Hippocampal formation (tissue), 2 donors: ENCODE results near the gene CDSN.
A peak's percentile ranks its signal among the peaks of the same experiment; 100 is the strongest.

Source experiments
- DNase-seq, 2 donors: peaks; one replicate each; lab custom pipeline; 2025; lab: John Stamatoyannopoulos, UW

CDSN gene

DNA sequence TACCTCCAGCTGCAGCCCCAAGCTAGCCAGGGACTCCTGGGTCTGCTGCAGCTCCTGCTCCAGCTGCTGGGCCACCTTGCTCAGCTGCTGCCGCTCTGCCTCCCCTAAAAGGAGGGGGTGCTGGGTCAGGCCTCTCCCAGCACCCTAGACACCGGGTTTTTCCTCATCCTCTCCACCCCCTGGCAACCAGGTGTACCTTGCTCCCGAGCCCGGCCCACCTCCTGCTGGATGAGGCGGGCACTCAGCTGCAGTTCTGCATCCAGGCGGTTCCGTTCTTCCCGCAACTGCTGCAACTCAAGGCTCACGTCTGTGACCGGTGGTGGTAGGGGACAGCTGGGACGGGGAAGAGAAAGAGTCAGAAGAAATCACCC, 24.7 kb upstream of the CDSN start:
- no peak for DNase-seq

DNA sequence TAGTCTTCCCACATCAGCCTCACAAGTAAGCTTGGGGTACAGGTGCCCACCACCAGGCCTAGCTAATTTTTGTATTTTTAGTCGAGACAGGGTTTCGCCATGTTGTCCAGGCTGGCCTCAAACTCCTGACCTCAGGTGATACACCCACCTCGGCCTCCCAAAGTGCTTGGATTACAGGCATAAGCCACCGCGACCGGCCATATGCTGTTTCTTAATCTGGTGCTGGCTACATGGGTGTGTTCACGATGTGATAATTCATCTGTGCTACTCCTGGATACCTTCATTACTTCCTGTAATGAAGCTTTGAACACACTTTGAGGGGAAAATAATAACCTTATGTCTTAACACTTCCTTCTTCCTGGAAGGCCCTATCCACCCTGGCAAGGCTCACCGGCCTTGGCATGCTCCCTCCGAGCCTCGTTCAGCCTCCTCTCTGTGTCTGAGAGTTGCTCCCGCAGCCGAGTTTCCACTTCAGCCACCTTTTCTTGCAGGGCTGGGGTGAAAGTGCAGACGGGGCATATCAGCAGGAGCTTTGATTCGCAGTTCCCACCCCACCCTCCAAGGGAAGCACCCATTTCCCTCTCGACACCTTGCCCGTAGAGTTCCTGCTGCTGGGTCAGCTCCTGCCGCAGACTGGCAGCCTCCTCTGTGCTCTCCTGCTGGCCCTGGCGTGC, 24.2 kb upstream of the CDSN start:
- DNase-seq = no peak

DNA sequence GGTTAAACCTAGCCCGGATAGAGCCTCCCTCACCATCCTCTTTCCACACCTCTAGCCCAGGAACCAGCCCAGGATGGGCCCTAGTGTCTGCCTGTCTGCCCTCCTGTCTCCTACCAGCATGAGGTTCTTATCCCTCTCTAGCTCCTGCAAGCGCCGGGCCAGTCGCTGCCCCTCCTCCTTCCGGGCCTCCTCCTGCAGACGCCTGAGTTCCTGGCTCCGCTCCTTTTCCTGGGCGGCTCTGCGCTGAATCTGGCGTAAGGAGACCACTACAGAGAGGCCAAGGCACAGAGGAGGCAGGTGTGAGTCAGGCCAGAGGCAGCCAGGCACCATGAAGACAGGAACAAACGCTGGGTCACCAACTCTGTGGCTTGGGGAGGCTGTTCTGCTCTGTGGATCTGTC, 22.9 kb upstream of the CDSN start:
- DNase-seq = no peak

DNA sequence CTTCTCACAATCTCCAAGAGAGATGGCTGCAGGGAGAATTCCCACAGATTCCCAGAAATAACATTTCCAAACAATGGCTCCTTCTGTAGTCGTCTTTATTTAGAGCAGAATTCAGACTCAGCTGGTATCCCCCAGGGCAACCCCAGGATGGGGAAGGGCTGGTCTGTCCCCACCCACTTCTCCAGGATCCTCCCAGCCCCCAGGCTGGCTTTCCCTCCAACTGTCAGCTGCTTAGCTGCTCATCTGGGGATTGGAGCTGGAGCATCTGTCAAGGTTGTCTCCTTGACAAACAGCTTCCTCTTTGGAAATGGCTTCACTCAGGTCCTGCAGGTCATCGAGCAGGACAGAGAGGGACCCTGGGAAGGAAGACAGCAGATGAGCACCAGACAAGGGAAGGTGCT, 22.1 kb upstream of the CDSN start:
- DNase-seq = no peak

DNA sequence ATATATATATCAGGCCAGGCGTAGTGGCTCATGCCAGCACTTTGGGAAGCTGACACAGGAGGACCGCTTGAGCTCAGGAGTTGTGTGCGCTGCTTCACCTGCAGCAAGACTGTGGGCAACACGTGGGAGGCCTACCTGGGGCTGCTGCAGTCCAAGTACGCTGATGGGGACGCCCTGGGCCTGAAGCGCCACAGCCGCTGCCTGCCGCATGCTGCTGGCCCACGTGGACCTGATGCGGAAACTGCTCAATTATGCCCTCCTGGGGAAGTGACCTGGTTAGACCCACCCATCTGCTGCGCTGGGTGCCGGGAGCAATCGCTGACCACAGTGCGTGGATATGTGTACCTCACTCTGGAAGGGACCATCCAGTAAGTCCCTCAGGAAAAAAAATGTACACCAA, 20.4 kb upstream of the CDSN start:
- no peak for DNase-seq

DNA sequence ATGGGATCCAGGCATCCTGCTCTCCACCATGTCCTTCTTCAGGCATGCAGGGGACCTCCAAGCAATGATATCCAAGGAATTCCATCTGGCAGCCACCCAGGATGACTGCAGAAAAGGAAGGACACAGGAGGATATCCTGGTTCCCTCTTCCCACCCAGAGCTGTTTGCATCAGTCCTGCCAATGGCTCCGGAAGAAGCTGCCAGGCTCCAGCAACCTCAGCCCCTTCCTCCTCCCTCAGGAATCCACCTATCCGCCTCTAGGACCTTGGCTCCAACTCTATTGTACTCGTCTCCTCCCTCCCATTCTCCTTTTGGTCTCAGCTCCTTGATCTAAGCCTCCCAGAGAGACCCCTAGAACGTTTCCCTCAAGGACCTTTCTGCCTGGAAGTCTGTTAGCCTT, 19.4 kb upstream of the CDSN start:
- no peak for DNase-seq

DNA sequence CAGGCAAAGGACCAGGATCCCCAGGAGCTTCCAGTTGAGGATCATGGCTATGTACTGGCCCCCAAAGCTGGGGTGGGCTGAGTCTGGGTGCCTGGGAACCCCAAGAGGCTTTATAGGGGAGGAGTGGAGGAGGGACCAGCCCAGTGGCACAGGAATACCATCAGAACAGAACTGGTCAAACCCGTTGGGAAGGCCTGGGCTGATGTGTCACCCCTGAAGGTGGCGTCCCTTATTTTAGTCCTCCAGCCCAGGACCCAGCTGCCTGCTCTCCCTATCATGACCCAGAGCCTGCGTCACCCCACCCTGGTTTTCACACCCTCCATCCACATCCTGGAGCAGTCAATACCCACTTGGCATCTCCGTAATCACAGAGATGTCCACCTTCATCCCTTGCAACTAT, 18.7 kb upstream of the CDSN start, which contains the start of gene PSORS1C2:
PSORS1C2 (minus strand) TSS at position 85 of the 400 bp plus-strand sequence; CDS start at position 45, 40 bp downstream.
- no peak for DNase-seq

DNA sequence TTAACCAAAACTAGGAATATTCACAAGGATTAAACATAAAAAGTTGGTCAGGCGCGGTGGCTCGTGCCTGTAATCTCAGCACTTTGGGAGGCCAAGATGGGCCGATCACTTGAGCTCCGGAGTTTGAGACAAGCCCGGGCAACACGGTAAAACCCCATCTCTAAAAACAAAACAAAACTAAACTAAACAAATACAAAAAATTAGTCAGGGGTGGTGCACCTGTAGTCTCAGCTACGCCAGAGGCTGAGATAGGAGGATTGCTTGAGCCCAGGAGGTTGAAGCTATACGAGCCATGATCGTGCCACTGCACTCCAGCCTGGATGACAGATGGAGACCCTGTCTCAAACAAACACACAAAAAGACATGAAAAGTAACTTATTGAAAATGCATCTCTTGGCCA, 15.5 kb upstream of the CDSN start:
- no peak for DNase-seq

DNA sequence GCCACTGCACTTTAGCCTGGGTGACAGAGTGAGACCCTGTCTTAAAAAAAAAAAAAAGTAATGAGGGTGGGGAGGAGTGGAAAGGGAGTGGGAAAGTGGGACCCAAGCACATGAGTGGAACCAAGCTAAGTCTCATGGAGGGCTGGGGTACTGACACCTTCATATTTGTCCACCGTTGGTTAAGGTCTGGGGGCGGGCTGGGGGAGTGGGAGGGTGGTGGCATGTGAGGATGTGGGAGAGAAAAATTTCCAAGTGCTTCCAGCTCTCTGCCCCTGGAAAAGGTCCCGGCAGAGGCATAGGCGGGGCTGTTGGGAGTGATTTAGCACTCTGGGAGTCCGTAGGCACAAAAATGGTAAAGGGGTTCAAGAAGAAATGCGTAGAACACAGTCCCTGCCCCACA, 12.6 kb upstream of the CDSN start:
- no peak for DNase-seq

DNA sequence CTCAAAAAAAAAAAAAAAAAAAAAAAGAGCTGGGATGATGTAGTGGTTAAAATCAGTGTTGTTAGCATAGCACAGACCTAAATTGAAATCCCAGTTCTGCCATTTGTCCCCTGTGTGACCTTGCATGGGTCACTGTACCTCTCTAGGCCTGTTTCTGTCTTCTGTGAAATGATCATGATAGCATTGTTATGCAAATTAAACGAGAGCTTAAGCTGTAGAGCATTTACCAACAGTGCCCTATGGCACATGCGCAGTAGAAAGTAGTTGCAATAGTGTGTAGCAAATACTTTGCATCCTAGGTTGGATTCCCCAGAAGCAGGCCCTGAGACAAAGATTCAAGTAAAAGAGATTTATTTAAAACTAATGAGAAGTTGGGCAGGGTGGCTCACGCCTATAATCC, 11.3 kb upstream of the CDSN start:
- DNase-seq = no peak

DNA sequence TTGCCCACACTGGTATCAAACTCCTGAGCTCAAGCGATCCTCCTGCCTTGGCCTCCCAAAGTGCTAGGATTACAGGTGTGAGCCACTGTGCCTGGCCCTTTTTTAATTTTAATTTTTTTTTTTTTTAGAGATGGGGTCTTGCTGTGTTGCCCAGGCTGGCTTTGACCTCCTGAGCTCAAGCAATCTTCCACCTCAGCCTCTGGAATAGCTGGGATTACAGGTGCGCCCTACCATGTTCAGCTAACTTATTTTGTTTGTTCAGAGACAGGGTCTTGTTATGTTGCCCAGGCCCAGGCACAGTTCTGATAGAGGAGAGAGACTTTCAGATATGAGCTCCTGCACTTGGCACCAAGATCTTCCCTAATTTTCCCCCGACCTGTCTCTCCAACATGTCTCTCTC, 10.5 kb upstream of the CDSN start:
- no peak for DNase-seq

DNA sequence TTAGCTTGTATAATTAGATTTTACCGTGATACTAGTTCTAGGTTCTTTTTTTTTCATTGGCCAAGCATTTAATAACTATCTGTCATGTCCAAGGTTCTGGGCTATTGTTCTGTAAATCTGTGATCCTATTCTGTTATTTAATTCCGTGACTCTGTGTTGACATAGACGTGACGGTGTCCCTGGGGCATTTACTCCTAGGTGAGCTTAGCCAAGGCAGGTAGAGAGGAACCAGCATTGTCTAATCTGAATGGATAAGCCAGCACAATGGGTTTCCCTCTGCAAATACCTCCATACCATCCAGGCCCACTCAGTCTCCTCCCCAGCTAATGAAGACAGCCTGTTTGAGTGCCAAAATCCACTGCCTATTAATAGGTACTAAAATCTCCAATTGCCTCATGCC, 8.9 kb upstream of the CDSN start:
- DNase-seq = no peak

DNA sequence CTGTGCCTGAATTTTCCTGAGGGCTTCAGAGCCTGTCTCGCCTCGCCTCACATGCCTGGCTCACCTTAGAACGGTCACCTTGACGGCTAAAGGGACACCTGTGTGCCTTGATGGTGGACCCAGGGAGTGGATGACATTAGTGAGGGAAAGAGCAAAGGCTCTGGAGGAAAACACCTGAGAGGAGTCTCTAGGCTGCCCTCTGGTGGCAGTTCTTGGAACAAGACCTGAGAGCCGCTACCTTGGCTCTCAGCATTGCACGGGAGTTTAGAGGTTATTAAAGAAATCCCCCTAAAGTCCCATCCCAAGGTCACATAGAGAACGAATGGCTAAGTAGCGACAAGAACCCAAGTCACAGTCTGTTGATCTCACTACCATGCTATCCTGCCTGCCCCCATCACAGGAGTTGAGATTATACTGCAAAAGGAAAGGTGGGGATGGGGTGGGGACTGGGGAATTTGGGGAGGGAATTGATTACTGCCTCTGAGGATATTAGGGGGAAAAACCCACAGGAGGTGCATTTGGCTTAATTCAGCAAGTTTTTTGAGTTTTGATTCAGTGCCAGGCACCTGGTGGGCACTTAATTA, 7.9 kb upstream of the CDSN start:
- DNase-seq = peak in 1 of 2 donors; percentile 26

DNA sequence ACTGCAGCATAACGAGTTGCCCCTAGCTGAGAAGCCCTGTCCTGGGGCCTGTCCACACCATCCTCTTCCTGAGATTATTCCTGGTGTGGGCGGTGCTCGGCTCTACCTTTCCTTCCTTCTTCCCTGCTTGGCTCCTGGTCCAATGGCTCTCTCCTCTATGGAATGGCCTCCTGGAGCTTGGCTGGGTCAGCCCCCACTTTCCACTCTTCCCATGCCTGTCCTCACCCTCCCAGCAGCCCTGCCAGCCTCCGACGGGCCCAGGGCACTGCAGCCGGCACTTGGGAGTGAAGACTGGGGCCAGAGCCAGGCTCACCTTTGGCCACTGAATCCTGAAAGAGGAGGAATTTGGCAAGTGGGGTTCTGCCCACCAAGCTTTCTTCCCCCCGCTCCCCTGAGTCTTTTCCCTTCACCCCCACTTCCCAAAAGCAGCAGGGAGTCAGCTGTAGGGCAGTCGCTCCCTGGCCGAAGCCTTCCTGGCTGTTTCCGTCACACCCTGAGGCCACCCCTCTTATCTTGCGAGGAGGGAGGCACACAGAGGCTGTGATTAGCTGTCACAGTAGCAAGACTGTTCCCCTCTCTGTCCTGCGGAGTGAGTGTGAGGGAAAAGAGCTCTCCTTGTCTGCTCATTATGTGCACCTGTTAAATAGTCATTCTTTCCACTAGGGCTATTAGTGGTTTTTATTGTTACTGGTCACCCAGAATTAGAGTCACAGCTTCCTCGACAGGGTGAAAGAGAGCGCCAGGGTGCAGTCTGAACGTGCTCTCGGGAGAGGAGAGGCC, 6.3 kb upstream of the CDSN start:
- DNase-seq = no peak

DNA sequence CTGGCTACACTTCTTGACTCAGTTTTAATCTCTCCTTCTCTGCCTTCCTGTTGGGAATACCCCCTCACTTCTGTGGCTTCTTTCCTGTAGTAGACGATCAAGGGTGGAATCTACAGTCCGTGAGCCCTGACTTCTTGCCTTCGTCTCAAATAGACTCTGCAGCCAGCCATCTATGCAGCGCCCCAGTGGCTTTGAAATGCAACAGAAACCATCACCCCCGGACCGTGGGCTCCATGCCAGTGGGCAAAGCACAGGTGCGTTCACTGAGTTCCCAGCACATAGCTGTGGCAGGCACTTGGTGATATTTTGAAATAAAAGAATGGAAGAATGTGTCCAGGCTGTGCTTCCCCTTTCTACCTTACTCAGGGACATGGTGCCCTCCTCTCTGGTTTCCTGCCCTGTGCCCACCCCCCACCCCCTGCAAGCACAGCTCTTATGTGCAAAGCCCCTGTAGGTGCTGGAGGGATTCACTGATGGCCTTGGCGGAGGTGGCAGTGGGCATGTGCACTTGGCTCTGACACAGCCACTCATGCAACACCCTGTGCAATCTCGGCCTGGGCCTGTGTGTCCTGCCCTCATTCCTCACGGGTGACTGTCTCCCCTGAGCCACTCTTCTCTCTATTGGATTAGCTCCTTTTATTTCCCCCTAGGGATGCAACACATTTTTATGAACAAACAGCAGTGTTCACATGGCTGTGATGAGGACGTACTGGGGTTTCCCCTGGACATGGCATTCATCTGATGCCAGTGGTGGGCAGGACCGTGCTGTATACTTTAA, 5.5 kb upstream of the CDSN start:
- no peak for DNase-seq

DNA sequence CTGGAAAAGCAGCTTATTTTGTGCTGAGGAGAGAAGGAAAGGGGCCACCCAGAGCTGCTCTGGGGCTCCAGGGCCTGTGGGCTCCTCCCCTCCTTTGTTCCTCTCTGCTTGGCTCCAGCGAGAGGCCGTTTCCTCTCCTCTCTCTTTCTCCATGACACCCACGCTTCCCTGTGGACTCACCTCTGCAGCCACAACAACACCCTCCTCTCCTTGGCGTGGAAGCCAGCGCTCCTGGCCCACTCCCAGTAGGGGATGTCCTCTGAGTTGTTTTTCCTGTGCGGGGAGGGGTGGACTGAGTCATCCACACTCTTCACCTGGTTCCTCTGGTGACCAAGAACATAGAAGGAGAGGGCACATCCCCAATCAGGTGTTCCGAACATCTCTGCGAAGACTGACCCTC, 4.9 kb upstream of the CDSN start:
- DNase-seq = no peak

DNA sequence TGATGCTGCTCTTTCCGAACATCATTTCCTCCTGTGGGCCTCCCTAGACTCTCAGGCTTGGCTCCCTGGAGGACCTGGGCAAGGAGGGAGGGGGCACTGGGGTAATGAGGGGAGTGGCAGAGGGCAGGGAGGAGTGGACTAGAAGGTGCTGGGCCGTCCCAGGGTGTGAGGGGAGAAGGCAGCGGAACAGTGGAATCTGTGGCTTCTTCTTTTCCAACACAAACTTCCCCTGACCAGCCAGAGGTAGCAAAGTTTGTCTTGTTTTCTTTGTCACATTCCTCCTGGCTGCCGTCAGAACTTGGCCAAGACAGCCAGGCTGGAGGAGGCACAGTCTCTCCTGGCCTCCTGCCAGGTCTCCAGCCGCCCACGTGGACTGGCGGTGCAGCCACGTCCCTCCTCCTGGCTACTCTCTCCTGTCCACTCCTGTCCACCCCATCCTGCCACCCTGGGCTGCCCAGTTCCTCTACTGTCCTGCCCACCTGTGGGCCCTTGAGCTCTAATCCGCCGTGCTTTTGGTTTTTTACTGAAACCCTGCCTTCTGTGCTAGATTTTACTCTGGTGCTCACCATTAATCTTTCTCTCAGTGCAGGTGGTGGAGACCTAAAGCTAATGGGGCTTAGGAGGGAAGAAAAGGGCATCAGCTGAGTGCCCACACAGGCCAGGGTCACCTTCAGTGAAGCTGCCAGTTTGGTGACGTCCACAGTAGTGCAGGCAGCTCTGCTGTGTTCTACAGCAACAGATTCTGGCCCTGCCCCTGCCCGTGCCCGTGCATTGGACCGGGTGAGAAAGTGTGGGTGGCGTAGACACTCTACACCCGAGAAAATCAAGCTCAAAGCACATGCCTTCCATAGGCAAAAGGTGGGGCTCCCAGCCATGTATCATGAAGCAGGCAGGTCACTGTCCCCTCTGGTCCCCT, 2.8 kb upstream of the CDSN start:
- DNase-seq = peak in 1 of 2 donors; percentile 36

DNA sequence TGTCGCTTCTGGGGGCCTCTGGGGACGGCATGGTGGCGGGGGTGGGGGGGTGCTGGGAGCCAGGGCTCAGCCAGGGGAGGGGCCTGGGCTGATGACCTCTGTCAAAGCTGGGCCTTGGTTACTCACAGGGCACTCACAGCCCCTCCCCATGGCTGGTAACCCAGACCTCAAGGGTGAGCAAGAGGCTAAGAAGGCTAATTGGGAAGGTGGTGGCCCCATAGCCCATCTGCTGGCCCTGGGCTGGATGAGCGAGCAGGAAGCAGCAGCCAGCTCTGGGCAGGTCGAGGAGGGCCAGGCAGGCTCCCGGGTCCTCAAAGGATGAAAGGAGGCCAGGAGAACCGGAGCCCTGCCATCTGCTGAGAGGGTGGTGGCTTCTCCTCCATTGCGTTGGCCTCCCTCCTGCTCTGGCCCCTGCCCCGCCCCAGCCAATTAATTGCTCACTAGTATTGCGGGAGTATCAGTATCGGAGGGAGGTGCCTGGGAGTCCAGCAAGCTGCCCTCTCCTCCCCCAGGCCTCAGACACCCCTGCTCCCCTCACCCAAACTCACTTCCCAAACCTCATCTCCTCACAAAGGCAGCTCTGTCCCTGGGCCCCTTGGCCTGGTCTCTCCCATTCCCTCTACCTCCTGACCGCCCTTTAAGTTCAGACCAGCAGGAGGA, 1.0 kb upstream of the CDSN start:
- no peak for DNase-seq

DNA sequence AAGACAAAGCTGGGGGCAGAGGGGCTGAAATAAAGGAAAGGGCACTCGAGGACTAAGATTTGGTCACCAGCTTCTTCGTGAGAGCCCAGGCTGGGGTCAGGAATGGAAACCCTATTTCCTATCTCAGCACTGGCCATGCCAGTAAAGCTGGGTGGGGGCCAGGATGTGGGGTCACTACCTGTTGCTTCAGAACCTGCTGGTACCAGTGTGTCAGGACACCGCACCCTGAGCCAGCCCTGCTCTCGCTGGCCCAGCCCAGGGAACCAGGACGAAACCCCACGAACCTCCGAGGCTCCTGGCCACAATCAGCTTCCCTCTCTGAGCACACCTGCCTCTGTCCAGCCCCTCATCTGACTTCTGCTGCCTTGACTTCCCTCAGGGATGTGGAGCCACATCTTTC, 2.1 kb downstream of the CDSN start:
- DNase-seq = no peak

DNA sequence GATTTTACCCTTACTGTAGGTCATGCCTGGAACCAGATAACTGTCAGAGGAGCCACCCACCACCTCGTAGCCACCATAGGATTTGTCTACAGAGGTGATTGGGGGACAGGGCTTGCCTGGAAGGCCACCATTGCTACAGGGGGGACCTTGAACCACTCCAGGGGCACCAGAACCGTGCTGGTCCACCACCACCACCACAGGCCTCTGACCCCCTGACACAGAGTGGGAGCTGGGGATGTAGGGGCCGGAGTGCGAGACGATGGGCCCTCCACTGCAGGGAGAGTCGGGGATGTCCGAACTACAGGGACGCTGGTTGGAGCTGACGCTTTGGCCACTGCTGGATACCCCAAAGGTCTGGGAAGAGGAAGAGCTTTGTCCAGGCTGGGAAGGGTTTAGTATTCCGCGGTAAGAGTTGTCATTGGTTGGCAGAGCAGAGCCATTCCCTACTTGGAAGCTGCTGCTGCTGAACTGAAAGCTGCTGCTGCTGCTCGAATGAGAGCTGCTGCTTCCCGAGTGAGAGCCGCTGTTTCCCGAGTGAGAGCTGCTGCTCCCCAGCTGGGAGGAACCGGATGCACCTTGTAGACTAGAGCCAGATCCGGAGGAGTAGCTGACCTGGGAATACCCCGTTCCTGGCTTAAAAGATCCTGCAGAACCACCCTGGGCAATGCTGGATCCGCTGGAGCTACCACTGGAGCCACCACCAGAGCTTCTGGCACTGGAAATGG, 3.4 kb downstream of the CDSN start:
- no peak for DNase-seq
